Renal cortical epithelial cell (primary cell): ENCODE data around the gene MREG. TPM values are rescaled to one million over a fixed set of nuclear protein-coding genes. Genes with fewer than 3 reads are reported as not detected.
A peak's percentile ranks its signal among the peaks of the same experiment; 100 is the strongest.

Source experiments
- DNase-seq: peaks from one replicate; pipeline ENCODE4 v3.0.0-alpha.2; 2011; ENCODE audit warnings: low read depth
- total RNA-seq: library from RNA; depleted of rRNA; stranded (reverse); fragments of >200 nt; gene quantifications from 2 replicates; pipeline ENCODE4 v1.2.3, GENCODE V29; 2014

The MREG gene, protein sequence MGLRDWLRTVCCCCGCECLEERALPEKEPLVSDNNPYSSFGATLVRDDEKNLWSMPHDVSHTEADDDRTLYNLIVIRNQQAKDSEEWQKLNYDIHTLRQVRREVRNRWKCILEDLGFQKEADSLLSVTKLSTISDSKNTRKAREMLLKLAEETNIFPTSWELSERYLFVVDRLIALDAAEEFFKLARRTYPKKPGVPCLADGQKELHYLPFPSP
- 1.9 and 13.7 TPM in 2 replicates for total RNA-seq

DNA sequence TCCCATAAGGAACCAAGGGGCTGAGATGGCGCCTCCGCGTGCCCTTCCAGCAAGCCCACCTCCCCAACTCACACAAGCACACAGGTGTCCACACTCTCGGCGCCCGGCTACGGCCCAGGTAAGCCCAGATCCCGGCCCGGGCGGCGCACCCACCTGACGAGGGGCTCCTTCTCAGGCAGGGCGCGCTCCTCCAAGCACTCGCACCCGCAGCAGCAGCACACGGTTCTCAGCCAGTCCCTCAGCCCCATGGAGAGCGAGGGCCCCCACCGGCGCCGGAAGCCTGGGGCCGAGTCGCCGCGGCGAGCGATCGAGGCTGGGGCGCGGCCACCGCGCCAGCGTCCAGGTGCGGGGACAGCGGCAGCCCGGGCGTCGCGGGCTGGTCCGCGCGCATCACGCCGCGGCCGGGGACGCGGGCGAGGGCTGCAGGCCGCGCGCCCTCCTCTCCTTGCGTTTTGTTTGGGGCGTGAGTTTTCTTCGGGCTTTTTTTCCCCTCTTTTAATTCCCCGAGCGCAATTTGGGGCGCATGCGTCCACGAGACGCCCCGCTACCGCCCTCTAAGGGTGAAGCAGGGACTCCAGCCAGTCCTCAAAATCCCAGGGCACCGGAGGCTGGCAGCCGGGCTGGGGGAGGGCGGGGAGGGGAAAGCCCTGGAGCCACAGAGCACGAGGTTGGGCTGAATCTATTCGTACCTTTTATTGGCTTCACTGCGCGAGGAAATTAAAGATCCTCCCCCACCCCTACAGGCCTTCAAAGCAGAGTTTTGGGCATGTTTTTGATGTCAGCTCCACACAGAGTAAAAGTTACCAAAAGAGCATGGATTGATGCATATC lies at the start of gene MREG:
TSS of gene MREG (minus strand) at position 472 of the 830 bp plus-strand sequence. CDS start at position 248, 224 bp downstream.
- peak; percentile 63 for DNase-seq

DNA sequence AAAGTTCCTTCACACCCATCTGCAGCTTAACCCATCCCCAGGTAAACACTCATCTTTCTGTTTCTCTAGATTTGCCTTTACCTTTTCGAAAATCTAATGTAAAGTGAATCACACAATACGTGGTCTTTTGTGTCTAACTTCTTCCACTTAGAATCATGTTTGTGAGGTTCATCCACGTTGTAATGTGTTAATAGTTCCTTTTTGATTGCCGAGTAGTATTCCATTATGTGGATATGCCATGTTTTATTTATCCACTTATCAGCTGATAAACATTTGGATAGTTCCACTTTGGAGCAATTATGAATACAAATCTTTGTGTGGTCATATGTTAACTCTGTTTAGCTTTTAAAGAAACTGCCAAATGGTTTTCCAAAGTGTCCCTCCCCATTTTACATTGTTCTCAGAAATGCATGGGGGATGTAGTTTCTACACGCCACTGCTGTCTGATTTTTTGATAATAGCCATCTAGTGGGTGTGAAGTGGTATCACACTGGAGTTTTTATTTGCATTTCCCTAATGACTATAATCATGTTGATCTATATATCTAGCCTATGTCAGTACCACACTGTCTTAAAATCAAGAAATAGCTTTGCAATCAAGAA lies 46.0 kb upstream of the MREG start:
- no peak for DNase-seq

DNA sequence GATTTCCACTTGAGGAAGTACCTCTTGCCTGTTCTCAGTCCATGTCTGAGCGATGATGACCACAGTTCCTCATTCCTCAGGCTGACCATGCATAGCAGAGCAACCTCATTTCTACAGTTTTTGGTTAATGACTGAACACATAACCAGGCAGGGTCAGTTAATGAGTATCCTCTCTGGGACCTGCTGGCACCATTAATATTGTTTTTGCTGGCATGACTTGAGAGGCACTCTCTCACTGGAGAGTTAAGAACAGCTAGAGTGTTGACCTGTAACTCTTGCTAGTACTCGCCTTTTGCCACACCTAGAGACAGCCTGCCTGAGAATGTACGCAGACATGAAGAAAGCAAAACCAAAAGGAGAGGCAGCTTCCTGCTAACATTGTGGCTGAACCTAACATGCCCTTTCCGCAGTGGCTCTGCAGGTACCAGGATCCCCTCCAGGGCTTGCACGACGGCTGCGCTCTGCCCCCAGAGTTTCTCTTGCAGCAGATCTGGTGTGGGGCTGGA lies 44.4 kb upstream of the MREG start:
- DNase-seq = peak; percentile 100

DNA sequence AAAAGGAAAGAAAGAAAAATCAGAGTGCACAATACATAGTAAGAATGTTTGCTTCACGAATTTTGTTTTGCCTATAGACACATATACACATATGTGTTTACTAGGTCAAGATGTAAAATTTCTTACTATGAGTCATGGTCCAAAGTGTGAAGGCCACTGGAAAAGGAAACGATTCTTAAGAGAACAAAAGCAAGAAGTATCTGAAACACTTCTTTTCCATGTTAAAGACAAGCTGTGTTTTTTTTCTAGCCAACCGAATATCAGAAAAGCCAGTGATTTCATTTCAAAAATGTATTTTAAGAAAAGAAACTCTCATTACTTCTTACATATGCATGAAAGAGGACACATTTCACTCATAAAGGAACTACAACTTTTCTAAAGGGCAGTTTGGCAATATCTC lies 43.4 kb upstream of the MREG start:
- DNase-seq = peak; percentile 83

DNA sequence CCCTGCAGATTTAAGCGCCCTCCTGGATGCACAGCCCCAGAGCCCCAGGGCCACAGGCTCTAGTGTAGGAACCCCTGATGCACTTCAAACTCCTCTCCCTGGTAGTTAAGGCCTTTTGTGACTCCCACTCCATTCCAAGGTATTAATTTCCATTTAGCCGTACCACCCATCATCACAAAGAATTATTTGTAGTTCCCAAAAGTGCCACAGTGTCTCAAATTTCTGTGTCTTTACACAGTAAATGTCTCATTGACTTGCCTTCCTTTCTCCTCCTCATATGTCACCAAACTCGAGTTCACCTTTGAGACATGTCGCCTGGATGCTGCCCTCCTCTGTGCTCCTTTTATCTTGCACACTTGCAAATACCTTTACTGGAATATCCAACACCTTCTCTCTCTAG lies 42.3 kb upstream of the MREG start:
- DNase-seq = no peak

DNA sequence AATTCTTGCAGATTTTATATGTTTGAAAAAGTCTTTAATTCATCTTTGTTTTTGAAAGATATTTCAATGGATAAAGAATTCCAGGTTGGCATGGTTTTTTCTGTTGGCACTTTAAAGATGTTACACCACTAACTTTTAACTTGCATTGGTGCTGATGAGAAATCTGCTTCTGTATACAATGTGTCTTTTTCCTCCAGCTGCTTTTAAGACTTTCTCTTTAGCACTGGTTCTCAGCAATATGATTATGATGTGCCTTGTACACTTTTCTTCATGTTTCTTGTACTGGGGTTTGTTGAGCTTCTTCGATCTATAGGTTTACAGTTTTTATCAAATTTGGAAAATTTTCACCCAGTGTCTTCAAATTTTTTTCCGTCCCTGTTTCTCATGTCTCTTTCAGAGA lies 39.1 kb upstream of the MREG start:
- DNase-seq = no peak

DNA sequence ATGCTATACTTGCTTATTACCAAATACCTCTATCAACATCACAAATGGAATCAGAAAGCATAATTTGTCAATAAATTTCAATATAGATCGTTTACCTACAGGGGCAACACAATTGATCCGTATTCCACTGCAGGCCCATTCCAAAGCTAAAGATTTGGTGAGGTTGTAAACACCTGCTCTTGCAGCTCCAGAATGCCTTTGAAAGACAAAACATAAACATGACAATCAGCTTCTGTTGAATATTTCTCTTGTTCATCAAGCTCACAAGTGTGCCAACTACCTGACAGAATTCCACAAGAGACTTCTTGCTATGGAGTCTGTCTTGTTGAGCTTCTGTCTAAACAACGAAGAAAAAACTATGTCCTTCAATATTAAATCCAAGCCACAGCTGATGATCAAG lies 38.0 kb upstream of the MREG start:
- DNase-seq = no peak

DNA sequence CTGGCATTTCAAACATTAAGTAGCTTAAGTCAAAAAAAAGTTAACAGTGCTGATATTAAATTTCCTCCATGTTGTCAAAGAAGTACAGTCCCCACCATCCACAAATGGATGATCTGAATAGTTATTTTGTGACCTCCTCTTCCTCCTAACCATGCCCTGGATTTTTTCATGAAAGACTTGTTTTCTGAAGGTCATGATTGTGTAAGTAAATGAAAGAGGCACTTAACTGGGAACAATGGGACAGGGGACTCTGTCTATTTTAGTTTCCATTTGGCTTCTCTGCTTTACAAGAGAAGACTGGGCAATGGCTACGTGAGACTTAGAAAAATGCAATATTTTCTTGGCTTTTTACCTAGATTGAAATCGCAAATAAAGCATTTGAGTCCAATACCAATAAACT lies 36.1 kb upstream of the MREG start:
- DNase-seq = no peak

DNA sequence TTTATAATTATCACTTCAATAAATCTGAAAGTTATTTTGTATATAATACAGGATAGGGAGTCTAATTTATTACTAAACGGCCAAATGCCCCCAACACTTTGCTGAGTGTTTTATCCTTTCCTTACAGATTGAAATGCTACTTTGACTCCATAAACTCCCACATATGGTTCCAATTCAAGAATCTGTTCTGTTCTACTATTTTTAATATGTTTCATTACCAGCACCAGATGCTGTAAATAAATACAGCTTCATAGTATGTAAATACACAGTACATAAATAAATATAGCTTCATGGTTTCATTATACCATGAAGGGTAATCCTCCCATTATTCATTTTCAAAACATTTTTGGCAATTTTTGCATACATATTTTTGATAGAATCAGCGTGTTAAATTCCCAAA lies 34.0 kb upstream of the MREG start:
- DNase-seq = no peak

DNA sequence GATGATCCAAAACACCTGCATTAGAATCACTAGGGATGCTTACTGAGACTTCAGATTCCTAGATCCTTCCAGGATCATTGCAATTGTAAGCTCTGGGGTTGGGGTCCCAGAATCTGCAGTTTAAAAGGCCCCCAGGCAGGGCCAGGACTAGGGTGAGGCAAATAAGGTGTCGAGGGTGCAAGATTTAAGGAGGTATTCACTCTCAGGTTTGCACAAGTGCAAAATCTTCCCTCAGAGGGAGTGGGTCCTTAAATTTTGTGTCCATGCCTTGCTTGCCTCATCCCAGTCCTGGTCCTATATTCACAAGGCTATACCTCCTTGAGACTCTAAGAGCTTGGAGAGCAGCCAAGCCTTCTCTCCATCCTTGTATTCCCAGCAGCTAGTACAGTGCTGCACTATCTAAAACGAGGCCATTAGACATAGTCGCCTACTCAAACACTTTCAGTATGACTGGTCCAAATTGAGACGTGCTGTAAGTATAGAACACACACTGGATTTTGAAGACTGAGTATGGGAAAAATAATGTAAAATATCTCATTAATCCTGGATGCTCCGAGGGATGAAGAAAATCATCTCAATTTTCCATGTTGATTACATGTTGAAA lies 31.6 kb upstream of the MREG start:
- DNase-seq = no peak

DNA sequence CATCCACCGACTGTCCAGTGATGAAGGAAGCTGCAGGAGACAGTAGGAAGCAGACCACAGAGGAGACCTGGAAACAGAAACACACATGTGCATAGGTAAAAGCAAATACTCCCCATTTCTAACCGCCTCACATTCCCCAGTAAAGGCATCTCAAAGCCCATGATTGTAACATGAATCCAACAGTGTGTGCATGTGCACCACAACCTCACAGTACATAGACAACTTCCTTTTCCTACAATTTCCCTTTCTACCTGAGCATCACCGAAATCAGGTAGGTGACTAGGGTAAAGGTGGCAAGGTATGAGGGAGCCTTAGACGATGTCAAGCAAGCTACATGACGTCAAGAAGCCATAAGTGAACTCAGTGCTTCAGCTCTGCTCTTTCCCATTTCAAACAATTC lies 30.6 kb upstream of the MREG start:
- DNase-seq = no peak

DNA sequence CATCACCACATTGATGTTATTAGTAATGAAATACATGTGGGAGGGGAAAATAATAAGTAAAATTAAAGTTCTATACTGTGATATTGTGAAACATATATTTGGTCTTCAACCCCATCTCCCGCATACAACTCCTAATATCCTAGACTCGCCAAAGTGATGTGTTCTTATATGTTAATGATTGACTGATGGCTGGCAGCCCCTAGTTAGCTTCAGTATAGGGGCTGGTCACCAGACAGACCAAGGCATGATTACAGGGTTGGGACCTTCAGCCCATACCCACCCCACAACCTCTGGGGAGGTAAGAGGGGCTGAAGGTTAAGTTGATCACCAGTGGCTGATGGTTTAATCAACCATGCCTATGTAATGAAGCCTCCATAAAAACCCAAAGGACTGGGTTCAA lies 28.1 kb upstream of the MREG start:
- no peak for DNase-seq

DNA sequence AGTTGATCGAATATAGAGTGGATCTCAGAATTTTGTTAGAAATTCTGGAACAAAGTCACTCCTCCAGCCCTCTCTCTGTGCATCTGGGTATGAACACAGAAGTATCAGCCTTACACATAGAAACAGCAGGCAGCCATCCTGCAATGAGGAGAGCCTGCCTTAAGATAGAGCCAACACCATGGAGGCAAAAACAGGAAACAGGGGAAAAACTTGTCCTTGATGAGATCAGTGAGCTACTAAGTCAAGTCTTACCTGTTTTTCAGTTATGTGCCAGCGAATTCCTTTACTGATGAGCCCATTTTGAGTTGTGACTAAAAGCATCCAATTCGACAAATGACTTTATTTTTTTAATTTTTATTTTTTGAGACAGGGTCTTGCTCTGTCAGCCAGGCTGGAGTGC lies 26.6 kb upstream of the MREG start:
- no peak for DNase-seq

DNA sequence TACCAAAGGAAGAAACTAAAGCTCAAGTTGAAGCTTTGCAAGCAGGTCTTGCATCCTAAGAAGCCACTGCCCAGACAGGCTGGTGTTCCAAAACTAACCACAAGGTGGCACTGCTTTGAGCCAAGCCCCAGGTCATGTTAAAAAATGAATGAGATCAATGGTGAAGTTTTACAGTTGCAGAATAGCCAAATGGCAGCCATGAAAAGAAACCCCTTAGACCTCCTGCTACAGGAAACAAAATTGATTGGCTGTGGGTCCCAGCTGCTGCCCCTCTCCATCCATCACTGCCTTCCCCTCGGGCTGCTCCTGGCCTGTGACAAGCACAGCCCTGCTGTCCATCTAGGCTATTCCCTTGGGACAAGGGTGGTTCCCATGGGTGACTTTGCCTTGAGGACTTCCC lies 20.7 kb upstream of the MREG start:
- DNase-seq = peak; percentile 76

DNA sequence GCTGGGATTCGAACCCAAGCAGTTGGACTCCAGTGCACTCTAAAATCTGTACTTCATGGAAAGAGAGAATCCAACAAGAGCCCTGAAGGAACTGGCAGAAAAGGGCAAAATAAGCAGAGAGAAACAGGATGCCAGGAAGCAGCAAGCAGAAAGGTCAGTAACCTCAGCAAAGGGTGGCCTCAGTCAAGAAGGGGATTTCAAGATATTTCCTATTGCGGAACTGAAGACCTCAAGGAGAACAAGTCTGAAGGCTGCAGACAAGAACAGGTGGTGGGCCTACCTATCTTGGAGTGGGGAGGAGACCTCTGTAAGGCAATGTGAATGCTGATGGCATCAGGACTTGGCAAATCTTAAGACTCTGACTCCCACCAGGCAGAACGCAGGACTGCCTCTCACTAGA lies 20.1 kb upstream of the MREG start:
- no peak for DNase-seq

DNA sequence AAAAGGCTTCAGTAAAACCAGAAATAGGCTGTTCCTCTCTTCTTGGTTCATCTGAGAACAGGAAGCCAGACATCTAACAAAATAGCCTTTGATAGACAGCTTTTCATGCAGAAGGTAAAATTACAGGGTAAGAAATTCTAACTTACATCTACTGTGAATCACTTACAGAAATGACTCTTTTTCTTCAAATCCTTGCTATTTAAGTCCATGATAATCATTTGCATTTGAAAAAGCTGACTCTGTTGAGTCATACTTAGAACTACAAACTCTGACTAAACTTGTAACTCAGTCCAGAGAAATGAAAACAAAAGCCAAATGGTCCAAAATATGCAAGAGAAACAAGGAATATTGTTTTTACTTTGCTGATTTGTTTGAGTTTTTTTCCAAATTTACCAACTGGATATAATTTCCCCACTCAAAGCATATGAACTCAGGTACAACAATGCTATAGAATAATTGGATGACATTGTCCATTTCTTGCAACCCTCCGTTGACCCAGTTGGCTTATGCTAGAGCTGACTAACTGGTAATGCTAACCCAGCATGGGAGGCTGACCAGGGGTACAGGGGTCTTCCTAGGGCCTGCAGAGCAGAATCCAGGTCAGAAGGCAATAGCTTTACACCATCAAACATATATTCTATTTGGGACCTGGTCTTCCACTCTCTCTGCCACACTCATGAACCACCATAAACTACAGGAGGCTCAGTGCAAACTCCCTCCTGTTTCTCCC lies 18.8 kb upstream of the MREG start:
- DNase-seq = peak; percentile 88

DNA sequence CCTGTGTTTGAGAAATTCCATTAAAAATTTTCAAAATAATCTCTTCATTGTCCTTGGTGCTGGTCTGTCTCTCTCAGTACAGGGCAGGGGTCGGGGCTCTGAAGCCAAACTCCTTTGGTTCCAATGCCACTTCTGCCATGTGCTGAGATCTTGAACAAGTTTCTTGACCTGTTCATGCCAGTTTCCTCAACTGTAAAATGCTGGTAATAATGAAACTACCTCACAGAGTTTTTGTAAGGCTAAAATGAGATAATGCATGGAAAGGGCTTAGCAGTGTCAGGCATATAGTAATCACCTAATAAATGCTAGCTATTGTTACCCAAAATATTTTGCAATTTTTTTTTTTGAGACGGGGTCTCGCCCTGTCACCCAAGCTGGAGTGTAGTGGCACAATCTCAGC lies 16.9 kb upstream of the MREG start:
- no peak for DNase-seq

DNA sequence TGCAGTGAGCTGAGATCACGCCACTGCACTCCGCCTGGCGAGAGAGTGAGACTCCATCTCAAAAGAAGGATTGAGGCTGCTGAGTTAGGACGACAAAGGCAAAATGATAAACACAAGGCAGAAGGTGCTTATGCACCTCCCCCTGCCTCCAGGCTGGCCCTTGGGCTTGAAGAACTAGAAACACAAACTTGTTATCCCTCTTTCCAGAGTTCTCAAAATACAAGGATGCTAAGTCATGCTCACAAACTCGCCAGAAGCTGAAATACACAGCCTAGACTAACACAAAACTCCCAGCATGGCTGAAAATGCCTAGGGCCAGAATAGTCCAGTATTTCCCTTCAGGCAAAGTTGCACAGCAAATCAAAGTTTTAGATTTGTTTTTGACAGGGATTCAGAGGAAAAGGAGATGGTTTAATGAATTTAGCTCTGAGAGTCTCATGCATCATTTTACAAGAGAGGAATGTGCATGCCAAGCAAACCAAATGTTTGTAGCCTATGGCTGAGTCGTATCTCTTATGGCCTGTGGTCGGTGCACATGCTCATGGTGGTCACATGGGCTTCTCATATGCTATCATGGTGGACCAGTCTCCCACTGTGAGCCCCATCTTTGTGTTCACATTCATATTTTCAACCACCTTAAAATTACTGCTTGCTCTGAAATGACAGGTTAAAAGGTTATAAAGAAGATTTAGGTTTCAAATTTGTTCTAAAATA lies 16.2 kb upstream of the MREG start:
- no peak for DNase-seq

DNA sequence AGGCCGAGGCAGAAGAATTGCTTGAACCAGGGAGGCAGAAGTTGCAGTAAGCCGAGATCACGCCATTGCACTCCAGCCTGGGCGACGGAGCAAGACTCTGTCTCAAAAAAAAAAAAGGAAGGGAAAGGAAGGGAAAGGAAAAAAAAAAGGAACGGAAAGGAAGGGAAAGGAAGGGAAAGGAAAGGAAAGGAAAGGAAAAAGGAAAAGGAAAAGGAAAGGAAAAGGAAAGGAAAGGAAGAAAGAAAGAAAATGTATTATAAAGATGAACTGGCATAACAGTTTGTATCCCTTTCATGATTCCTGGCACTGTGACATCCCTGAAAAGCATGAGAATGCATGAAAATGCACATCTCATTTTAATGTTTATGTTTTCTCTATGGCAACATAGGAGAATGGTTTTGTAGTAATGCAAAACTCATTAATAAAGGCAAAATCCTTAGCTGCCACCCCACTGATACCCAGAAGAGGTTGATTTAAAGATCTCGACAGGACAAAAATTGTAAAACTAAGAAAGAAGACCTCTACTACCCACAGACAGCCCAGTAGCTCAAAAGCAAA lies 11.5 kb upstream of the MREG start:
- no peak for DNase-seq

DNA sequence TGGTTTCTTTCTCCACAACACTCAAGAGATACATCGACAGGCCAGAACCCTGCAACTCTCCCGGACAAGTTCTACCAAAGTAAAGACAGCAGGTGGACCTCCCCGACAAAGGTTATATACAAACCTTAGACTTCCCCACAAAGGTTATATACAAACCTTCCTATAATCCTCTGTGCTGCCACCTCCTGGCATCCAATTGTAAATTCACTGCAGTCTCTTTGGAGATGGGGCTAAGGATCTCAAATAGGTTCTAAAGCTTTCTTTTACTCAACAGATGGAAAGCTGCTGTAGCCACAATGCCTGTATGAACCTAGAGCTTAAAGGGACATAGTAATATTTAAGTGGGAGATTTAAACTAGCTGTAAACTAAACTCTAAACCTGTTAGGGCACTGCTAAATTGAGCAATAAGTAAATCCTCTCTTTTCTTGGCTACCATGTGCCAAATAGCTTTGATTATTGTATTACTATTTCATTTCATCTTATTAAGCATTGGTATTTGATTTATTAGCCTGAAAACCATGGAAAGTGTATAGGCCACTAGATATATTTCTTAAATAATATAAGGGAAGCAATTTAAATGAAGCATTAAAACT lies 9.8 kb upstream of the MREG start:
- peak; percentile 67 for DNase-seq
